Breast epithelium (tissue), 3 donors: Measurements from ENCODE around the gene PLA2G15.

Experiments used
- POLR2A ChIP-seq: fragments of 450-650 bp; IDR thresholded peaks from one replicate; pipeline ENCODE4 v1.6.1; 2016; ENCODE audit warnings: antibody characterized with exemption, mild to moderate bottlenecking, moderate library complexity
- POLR2AphosphoS5 ChIP-seq, 3 donors: sonication (generic); formaldehyde crosslinking; IDR thresholded peaks; one replicate each; pipeline ENCODE4 v1.6.1; 2017; ENCODE audit warnings: antibody characterized with exemption in 3 of 3
- TF ChIP-seq, protein P1 (sequence below), 3 donors: fragments of 450-650 bp; IDR thresholded peaks; one replicate each; pipeline ENCODE4 v1.5.1; 2016 to 2017; ENCODE audit warnings: antibody characterized with exemption in 3 of 3, mild to moderate bottlenecking in 3 of 3, moderate library complexity in 3 of 3

GRCh38 chr16:68253721-68254120 is 8.5 kb downstream of the PLA2G15 start:
- TF ChIP-seq, protein P1, sequence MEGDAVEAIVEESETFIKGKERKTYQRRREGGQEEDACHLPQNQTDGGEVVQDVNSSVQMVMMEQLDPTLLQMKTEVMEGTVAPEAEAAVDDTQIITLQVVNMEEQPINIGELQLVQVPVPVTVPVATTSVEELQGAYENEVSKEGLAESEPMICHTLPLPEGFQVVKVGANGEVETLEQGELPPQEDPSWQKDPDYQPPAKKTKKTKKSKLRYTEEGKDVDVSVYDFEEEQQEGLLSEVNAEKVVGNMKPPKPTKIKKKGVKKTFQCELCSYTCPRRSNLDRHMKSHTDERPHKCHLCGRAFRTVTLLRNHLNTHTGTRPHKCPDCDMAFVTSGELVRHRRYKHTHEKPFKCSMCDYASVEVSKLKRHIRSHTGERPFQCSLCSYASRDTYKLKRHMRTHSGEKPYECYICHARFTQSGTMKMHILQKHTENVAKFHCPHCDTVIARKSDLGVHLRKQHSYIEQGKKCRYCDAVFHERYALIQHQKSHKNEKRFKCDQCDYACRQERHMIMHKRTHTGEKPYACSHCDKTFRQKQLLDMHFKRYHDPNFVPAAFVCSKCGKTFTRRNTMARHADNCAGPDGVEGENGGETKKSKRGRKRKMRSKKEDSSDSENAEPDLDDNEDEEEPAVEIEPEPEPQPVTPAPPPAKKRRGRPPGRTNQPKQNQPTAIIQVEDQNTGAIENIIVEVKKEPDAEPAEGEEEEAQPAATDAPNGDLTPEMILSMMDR (IDR thresholded peaks at IDR 0.05) = no peak
- TF ChIP-seq POLR2AphosphoS5 (IDR thresholded peaks at IDR 0.05) = no peak
- TF ChIP-seq POLR2A = no peak
